Vagina (tissue), 2 donors: ENCODE results near the gene DOCK4.

Experiments
- POLR2A ChIP-seq, 2 donors: fragments of 450-650 bp; IDR thresholded peaks; one replicate each; pipeline ENCODE4 v1.6.1; 2017; ENCODE audit warnings: antibody characterized with exemption in 2 of 2, mild to moderate bottlenecking in 2 of 2, moderate library complexity in 2 of 2
- POLR2AphosphoS5 ChIP-seq, 2 donors: sonication (generic); formaldehyde crosslinking; IDR thresholded peaks; one replicate each; pipeline ENCODE4 v1.9.0; 2017; ENCODE audit warnings: antibody characterized with exemption in 2 of 2, mild to moderate bottlenecking in 2 of 2, low read depth in 1 of 2; ENCODE audit not compliant: insufficient read depth in 1 of 2
- TF ChIP-seq, protein P1 (sequence below), 3 experiments: fragments of 450-650 bp in 2 of 3; fragments of 200-600 bp in 1 of 3; sonication (generic) in 1 of 3; IDR thresholded peaks; one replicate each; pipeline ENCODE4 v1.5.1; 2017 to 2019; ENCODE audit warnings: antibody characterized with exemption in 3 of 3, mild to moderate bottlenecking in 2 of 3, moderate library complexity in 2 of 3

DNA sequence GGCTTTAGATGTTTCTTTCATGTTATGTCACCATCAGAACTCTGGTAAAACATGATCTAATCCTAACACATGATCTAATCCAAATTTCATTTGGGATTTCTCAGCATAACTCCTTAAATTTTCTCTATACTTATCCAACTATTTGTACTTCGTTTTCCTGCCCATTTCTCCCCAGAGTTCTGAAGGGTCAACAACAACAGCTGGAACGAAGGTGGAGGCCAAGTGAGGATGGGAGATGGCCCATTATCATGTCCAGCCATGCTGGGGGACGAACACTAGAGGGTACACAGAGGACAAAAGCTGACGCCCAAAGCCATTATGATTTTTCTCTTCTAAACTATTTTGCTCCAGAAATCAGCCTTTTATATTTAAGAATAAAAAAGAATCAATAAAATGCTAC lies 185.4 kb downstream of the DOCK4 start:
- TF ChIP-seq POLR2AphosphoS5 (IDR thresholded peaks at IDR 0.05; ENCODE audit: insufficient read depth in 1 of 2, low read depth in 1 of 2) (no peak), POLR2A (IDR thresholded peaks at IDR 0.05) (no peak)
- TF ChIP-seq, protein P1, sequence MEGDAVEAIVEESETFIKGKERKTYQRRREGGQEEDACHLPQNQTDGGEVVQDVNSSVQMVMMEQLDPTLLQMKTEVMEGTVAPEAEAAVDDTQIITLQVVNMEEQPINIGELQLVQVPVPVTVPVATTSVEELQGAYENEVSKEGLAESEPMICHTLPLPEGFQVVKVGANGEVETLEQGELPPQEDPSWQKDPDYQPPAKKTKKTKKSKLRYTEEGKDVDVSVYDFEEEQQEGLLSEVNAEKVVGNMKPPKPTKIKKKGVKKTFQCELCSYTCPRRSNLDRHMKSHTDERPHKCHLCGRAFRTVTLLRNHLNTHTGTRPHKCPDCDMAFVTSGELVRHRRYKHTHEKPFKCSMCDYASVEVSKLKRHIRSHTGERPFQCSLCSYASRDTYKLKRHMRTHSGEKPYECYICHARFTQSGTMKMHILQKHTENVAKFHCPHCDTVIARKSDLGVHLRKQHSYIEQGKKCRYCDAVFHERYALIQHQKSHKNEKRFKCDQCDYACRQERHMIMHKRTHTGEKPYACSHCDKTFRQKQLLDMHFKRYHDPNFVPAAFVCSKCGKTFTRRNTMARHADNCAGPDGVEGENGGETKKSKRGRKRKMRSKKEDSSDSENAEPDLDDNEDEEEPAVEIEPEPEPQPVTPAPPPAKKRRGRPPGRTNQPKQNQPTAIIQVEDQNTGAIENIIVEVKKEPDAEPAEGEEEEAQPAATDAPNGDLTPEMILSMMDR (IDR thresholded peaks at IDR 0.05): no peak
